Esophagus (tissue), 2 donors: ENCODE data around the gene SAPCD2. TPM values are rescaled to one million over a fixed set of nuclear protein-coding genes. Genes with fewer than 3 reads are reported as not detected.

ENCODE experiments used
- H3K27ac ChIP-seq, 2 donors: one replicate each; pipeline ENCODE4 v1.5.1; 2013; ENCODE audit warnings: low read depth in 2 of 2, mild to moderate bottlenecking in 2 of 2, inconsistent platforms in 1 of 2, low read length in 1 of 2, moderate library complexity in 1 of 2
- H3K27me3 ChIP-seq, 2 donors: one replicate each; pipeline ENCODE4 v1.6.1; 2013; ENCODE audit warnings: low read length in 2 of 2, control low read depth in 1 of 2, mild to moderate bottlenecking in 1 of 2; ENCODE audit not compliant: insufficient read depth in 2 of 2, control insufficient read depth in 1 of 2
- H3K36me3 ChIP-seq, 2 donors: one replicate each; pipeline ENCODE4 v1.6.1; 2013; ENCODE audit warnings: low read length in 1 of 2; ENCODE audit not compliant: control insufficient read depth in 2 of 2, insufficient read depth in 2 of 2
- H3K4me1 ChIP-seq, 2 donors: one replicate each; pipeline ENCODE4 v1.6.1; 2013; ENCODE audit warnings: low read length in 1 of 2; ENCODE audit not compliant: control insufficient read depth in 2 of 2, insufficient read depth in 2 of 2
- H3K4me3 ChIP-seq, 2 donors: one replicate each; pipeline ENCODE4 v1.5.1; 2013; ENCODE audit warnings: low read length in 2 of 2, mild to moderate bottlenecking in 2 of 2, low read depth in 1 of 2, moderate library complexity in 1 of 2
- H3K9me3 ChIP-seq, 2 donors: one replicate each; pipeline ENCODE4 v1.6.1; 2013; ENCODE audit warnings: mild to moderate bottlenecking in 2 of 2, low read depth in 1 of 2, low read length in 1 of 2, moderate library complexity in 1 of 2; ENCODE audit not compliant: control insufficient read depth in 2 of 2, insufficient read depth in 1 of 2
- WGBS, 2 donors: extraction: QIAGEN DNeasy Blood & Tissue Kit; methylation state at CpG; one replicate each; pipeline ENCODE4 v1.1.7; 2013; 5-methylcytosine and 5-hydroxymethylcytosine counted together
- polyA plus RNA-seq, 2 donors: library from polyadenylated mRNA; stranded (reverse); fragments of 200-250 nt; gene quantifications; one replicate each; pipeline ENCODE4 v1.2.3, GENCODE V29; 2013
- donor health status: healthy with polysubstance abuse.
- donor health status: Bipolar disorder and iron deficiency.

The SAPCD2 gene
- polyA plus RNA-seq, 2 donors, result 7.5 to 9.0 TPM

- H3K36me3 ChIP-seq, result peaks cover 21 to 83% of the 10 kb centered on the region in 2 donors
- H3K27me3 ChIP-seq, result no peaks in the 10 kb centered on the region
- H3K4me3 ChIP-seq, result no peak overlapping the region
- peaks cover 0 to 4% of the 10 kb centered on the region in 2 donors for H3K4me1 ChIP-seq
- WGBS, 2 donors, result 92 to 94% methylated on average over 17 of the region's 17 CpGs
- H3K9me3 ChIP-seq, result no peaks in the 10 kb centered on the region
- H3K27ac ChIP-seq, result no peak overlapping the region
Observed at GRCh38 chr9:137107982-137108381, 37.6 kb upstream of the SAPCD2 start.

GRCh38 chr9:137107312-137107921 is 37.1 kb upstream of the SAPCD2 start:
- no peaks in the 10 kb centered on the region for H3K27me3 ChIP-seq
- WGBS, 2 donors, result 88 to 91% methylated on average over 26 to 27 of the region's 27 CpGs
- H3K4me3 ChIP-seq, result no peak overlapping the region
- H3K9me3 ChIP-seq, result peaks cover 0 to 5% of the 10 kb centered on the region in 2 donors
- peaks cover 21 to 83% of the 10 kb centered on the region in 2 donors for H3K36me3 ChIP-seq
- peaks cover 0 to 4% of the 10 kb centered on the region in 2 donors for H3K4me1 ChIP-seq
- H3K27ac ChIP-seq, result no peak overlapping the region

GRCh38 chr9:137106662-137107250 is 36.4 kb upstream of the SAPCD2 start:
- H3K4me3 ChIP-seq, result no peak overlapping the region
- WGBS, 2 donors, result 84 to 86% methylated on average over 27 of the region's 27 CpGs
- no peak overlapping the region for H3K27ac ChIP-seq
- peaks cover 0 to 12% of the 10 kb centered on the region in 2 donors for H3K9me3 ChIP-seq
- no peaks in the 10 kb centered on the region for H3K27me3 ChIP-seq
- peaks cover 27 to 84% of the 10 kb centered on the region in 2 donors for H3K36me3 ChIP-seq
- peaks cover 0 to 4% of the 10 kb centered on the region in 2 donors for H3K4me1 ChIP-seq

GRCh38 chr9:137105814-137106661 is 35.7 kb upstream of the SAPCD2 start:
- Histone ChIP-seq H3K27me3 (no peaks in the 10 kb centered on the region), H3K36me3 (peaks cover 27 to 90% of the 10 kb centered on the region in 2 donors), H3K4me3 (no peak overlapping the region), H3K27ac (no peak overlapping the region), H3K9me3 (peaks cover 0 to 18% of the 10 kb centered on the region in 2 donors), H3K4me1 (peaks cover 0 to 4% of the 10 kb centered on the region in 2 donors)
- WGBS, 2 donors, result 91 to 94% methylated on average over 30 to 31 of the region's 31 CpGs

- H3K9me3 ChIP-seq, result peaks cover 0 to 18% of the 10 kb centered on the region in 2 donors
- H3K36me3 ChIP-seq, result peaks cover 19 to 79% of the 10 kb centered on the region in 2 donors
- 93% methylated on average over 37 of the region's 37 CpGs for WGBS, 2 donors
Observed at GRCh38 chr9:137103206-137103999, 33.0 kb upstream of the SAPCD2 start.

GRCh38 chr9:137099231-137099630 is 28.9 kb upstream of the SAPCD2 start:
- H3K27ac ChIP-seq, result no peak overlapping the region
- H3K4me3 ChIP-seq, result no peak overlapping the region
- no peaks in the 10 kb centered on the region for H3K27me3 ChIP-seq
- WGBS, 2 donors, result 92 to 96% methylated on average over 14 of the region's 14 CpGs
- no peaks in the 10 kb centered on the region for H3K4me1 ChIP-seq
- peaks cover 0 to 18% of the 10 kb centered on the region in 2 donors for H3K9me3 ChIP-seq
- H3K36me3 ChIP-seq, result peaks cover 10 to 63% of the 10 kb centered on the region in 2 donors

More at GRCh38 chr9:137103206-137103999, 33.0 kb upstream of the SAPCD2 start:
- no peak overlapping the region for H3K27ac ChIP-seq
- no peak overlapping the region for H3K4me3 ChIP-seq
- H3K27me3 ChIP-seq, result no peaks in the 10 kb centered on the region
- peaks cover 0 to 4% of the 10 kb centered on the region in 2 donors for H3K4me1 ChIP-seq

GRCh38 chr9:137097761-137098462 is 27.6 kb upstream of the SAPCD2 start:
- no peak overlapping the region for H3K27ac ChIP-seq

GRCh38 chr9:137096785-137097546 is 26.6 kb upstream of the SAPCD2 start:
- H3K36me3 ChIP-seq, result peaks cover 1 to 46% of the 10 kb centered on the region in 2 donors
- WGBS, 2 donors, result 94% methylated on average over 31 of the region's 31 CpGs
- no peak overlapping the region for H3K4me3 ChIP-seq
- no peaks in the 10 kb centered on the region for H3K27me3 ChIP-seq
- no peaks in the 10 kb centered on the region for H3K4me1 ChIP-seq
- H3K27ac ChIP-seq, result no peak overlapping the region
- peaks cover 0 to 8% of the 10 kb centered on the region in 2 donors for H3K9me3 ChIP-seq

More at GRCh38 chr9:137097761-137098462, 27.6 kb upstream of the SAPCD2 start:
- Histone ChIP-seq H3K4me3 (no peak overlapping the region), H3K9me3 (peaks cover 0 to 18% of the 10 kb centered on the region in 2 donors), H3K4me1 (no peaks in the 10 kb centered on the region), H3K27me3 (no peaks in the 10 kb centered on the region), H3K36me3 (peaks cover 6 to 52% of the 10 kb centered on the region in 2 donors)
- 91 to 92% methylated on average over 20 of the region's 20 CpGs for whole genome bisulfite sequencing, 2 donors
